Measurements from ENCODE around the gene SLCO3A1.

- TF ChIP-seq CTCF (conservative IDR thresholded peaks at IDR 0.05; ENCODE audit: low read length) (peak; percentile 80), EZH2phosphoT487 (IDR thresholded peaks at IDR 0.05; ENCODE audit: borderline replicate concordance, low read depth, low read length) (no peak)
Observed at GRCh38 chr15:91849749-91850161, 3.8 kb upstream of the SLCO3A1 start.
